Measurements from ENCODE around the gene FXYD6.

GRCh38 chr11:117817368-117818040, 59.0 kb downstream of the FXYD6 start:
- TF ChIP-seq, protein P1, sequence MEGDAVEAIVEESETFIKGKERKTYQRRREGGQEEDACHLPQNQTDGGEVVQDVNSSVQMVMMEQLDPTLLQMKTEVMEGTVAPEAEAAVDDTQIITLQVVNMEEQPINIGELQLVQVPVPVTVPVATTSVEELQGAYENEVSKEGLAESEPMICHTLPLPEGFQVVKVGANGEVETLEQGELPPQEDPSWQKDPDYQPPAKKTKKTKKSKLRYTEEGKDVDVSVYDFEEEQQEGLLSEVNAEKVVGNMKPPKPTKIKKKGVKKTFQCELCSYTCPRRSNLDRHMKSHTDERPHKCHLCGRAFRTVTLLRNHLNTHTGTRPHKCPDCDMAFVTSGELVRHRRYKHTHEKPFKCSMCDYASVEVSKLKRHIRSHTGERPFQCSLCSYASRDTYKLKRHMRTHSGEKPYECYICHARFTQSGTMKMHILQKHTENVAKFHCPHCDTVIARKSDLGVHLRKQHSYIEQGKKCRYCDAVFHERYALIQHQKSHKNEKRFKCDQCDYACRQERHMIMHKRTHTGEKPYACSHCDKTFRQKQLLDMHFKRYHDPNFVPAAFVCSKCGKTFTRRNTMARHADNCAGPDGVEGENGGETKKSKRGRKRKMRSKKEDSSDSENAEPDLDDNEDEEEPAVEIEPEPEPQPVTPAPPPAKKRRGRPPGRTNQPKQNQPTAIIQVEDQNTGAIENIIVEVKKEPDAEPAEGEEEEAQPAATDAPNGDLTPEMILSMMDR (IDR thresholded peaks at IDR 0.05): peak; percentile 100
- TF ChIP-seq EZH2phosphoT487 (IDR thresholded peaks at IDR 0.05) (no peak), EZH2 (IDR thresholded peaks at IDR 0.05) (peak; percentile 48)

All from neural progenitor cell (in vitro differentiated cells).